CD1c-positive myeloid dendritic cell (primary cell): ENCODE results near the gene TENM4.
A peak's percentile ranks its signal among the peaks of the same experiment; 100 is the strongest.

Source experiments
- DNase-seq: peaks from one replicate; pipeline ENCODE4 v3.0.0-alpha.2; 2016; ENCODE audit errors: extremely low spot score

The TENM4 gene

GRCh38 chr11:79419120-79419519, 21.7 kb downstream of the TENM4 start:
- DNase-seq = no peak

- DNase-seq = no peak
These were observed 22.6 kb downstream of the TENM4 start for GRCh38 chr11:79418241-79418640.

- DNase-seq = no peak
These were observed 23.5 kb downstream of the TENM4 start for GRCh38 chr11:79417069-79417920.

GRCh38 chr11:79415912-79416311, 24.9 kb downstream of the TENM4 start:
- DNase-seq = no peak

- DNase-seq = no peak
These were observed 25.4 kb downstream of the TENM4 start for GRCh38 chr11:79415411-79415810.

- no peak for DNase-seq
These were observed 26.0 kb downstream of the TENM4 start for GRCh38 chr11:79414644-79415317.

- DNase-seq = no peak
These were observed 26.8 kb downstream of the TENM4 start for GRCh38 chr11:79414041-79414440.

- no peak for DNase-seq
These were observed 27.6 kb downstream of the TENM4 start for GRCh38 chr11:79413268-79413667.

DNA sequence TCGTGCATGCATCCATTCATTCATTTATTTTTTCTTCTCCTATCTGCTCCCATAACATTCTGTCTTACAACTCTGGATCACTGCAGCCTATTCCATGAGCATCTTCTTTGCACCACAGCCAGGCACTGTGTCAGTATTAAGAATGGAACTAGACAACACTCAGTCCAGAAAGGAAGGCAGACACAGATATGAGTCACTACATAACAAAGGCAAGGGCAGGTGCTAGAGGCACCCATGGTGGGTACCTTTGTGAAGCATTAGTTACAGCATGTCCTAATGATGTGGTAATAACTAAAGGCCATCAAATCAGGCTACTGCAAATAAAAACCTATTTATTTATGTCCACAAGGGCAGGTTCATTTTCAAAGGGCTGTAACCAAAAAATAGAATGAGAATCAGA, 28.1 kb downstream of the TENM4 start:
- no peak for DNase-seq

DNA sequence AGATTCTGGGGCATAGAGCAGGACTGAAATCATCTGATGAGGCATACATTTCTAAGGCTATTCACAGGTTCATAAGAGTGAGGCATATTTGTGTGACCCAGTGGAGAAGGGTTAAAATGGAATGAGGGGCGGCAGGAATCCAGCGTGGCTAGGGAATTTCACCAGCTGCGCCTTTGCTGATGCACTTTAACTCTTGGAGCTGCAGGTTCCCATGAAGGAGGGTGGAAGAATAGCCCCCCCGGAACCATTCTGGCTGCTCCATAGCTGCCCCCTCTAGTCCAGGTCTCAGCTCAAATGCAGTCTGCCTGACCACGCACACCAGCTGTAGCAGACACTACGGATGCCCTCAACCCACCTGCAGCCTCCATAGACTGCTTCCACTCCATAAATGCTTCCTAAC, 31.5 kb downstream of the TENM4 start:
- no peak for DNase-seq

- peak; percentile 39 for DNase-seq
These were observed 34.5 kb downstream of the TENM4 start for GRCh38 chr11:79406376-79406775.

- DNase-seq = no peak
These were observed 36.0 kb downstream of the TENM4 start for GRCh38 chr11:79404806-79405205.

DNA sequence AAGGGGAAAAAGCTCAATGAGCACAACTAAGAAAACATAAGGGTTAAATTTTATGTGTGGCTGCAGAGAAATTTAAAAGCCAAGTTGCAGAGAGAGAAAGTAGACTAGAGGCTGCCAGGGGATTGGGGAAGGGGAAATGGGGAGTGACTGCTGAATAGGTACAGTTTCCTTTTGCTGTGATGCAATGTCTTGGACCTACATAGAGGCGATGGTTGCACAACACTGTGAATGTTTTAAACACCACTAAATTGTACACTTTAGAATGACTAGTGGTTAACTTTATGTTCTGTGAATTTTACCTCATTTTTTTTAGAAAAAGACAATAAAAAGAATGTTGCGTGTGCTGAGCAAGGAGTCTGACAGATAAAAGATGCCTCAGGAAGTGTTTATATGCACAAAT, 36.5 kb downstream of the TENM4 start:
- DNase-seq = peak; percentile 8

DNA sequence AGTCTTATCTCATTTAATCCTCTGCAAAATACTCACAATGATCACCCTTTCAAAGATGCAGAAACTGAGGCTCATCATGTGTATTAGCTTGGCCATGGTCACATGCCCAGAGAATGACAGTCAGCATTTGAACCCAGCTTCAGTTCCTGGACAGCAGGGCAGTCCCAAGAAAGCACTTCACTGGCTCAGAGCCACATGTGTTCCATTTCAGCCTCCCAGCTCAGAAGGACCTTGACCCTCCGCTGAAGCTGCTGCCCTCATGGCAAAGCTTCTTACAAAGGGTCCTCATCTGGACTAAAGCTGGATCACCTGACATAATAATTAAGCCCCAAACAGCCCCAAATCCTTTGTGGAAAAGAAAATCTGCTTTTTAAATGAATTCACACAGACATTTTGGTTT, 37.0 kb downstream of the TENM4 start:
- no peak for DNase-seq

DNA sequence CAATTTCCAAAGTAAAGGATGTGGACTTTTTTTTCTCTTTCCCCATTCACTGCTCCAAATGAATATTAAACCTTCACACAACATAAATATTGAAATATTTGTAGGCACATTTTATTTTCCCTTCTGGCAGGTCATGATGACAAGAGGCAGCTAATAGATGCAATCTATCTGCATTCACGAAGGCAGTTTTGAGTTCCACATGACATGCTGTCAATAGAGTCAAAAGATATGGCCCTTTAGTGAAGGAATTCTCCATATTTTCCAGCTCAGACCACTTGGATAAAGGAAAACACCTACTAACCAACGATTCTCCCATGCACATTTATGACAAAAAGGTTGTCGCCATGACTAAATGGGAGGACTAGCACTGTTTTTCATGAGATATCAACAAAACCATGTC, 37.9 kb downstream of the TENM4 start:
- DNase-seq = no peak

DNA sequence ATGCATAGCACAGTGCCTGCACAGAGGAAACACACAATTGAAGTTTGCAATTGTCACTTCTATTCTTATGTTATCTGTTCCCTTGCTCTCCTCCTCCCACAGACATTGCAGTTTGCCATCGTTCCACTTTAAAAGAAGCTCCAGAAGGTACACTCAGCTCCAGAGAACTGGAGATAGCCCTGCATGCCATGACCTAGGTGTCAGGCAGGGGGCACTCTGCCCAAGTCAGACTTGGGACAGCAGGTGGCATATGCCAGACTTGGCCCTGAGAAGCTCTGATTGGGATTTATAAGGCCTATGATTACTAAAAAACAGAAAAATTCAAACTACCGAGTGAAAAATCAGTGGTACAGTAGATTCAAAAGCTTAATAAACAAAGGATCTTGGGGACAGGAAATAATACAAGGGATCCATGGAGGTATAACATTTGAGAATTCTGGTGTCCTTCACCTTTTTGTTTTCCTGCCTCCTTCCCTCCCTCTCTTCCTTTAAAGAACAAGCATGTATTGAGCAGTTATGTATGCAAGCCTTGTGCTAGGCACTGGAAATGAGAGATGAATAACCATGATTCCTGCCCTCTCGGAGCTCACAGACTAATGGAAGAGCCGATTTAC, 40.0 kb downstream of the TENM4 start:
- peak; percentile 18 for DNase-seq

DNA sequence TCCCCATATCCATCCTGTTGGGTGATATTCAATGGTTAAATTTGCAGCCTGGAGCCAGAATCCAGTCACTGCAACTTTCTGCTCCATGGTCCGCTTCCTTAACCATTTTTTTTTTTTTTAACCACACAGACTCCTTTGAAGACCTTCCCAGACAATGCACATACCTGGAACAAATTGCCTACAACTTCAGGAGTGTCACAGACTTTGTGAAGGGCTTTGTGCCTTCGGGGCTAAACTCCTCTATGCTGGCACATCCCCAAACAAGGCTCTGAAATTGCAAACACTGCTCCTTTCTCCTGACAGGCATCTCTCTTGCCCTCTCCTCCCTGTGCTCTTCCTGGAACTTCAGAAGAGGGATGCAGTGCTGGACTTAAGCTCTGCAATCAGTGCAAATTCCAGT, 40.6 kb downstream of the TENM4 start:
- no peak for DNase-seq

GRCh38 chr11:79397252-79397651, 43.6 kb downstream of the TENM4 start:
- no peak for DNase-seq

DNA sequence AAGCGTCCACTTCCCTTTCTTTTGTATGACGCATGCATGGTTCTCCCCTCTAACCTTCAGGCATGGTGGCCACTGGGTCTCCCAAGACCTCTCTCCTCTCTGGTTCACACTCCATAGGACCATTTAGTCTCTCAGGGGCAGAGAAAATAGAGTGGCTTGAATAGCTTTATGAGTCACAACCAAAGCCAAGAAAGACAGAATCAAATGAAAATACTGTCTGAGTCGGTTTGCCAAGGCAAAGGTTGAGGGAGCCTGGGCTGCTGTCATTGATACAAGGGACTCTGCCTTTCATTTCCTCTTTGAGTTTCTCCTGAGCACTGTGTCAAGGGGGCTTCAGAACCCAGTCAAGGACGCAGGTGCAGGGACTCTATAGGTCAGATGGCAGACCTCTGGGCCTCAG, 44.2 kb downstream of the TENM4 start:
- DNase-seq = no peak

DNA sequence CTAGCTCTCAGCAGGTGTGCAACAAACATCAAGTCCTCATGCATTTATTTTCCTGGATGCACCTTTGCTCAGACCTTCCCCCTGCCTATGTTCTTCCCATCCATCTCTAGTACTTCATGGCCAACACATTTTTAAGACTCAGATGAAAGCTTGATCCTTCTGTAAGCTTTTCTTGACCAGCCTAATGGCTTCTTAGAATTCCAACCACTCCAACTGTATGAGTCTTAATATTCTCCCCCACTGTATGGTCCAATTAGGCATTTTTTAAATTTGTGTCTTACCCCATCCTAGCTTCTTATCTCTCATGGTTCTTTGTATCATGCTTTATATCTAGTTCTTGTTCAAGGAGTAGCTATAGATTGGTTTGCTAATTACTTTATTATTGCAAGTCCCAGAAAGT, 44.8 kb downstream of the TENM4 start:
- no peak for DNase-seq

DNA sequence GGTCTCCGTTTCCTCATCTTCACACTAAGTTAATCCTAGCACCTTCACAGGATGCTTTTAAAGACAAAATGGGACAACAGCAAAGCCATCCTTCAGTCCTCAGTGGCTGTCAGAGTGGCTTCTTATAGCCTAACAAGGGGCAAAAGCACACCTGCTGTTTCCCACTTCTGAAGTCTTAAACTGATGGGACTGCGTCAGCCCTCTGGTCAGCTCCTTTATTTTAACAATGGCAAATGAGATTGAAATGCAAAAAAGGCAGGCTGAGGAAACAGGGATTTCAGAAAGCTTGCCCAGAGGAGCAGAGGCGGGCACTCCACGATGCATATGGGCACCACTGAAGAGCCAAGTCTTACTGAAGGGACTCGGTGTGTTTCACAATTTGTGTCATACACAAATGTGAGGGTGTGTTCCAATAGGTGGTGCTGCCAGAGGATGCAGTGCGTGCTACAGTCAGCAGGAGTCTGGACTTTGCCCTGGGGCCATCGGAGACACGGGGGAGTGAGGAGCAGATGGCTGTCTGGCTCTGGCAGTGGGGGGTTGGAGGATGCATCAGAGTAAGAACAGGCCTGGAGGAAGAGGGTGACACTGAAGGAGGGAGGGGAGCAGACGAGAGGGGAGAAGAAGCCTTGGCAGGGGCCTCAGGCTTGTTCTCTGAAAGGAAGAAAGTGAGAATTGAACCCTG, 47.3 kb downstream of the TENM4 start:
- DNase-seq = no peak

DNA sequence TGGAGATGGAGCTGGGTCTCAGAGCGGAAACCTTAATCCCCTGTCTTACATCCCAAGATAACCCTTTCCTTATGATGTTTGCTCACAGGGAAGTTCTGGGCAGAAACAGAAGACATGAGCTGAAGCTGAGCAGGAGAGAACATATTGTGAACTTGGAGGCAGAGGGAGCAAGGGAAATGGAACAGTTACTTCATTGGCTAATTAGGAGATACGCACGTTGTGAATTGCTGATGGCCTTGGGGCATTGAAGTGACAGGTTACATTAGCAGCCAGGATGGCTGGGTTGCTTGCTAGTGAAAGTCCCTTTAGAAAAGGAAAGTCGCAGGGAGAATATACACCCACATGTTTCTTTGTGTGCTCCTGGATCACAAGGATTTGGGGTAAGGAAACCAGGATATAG, 48.7 kb downstream of the TENM4 start:
- DNase-seq = no peak
